Esophagus squamous epithelium (tissue), 4 donors: ENCODE measurements around the gene TAS1R1.

Experiments used
- POLR2A ChIP-seq, 4 donors: fragments of 450-650 bp; IDR thresholded peaks; one replicate each; pipeline ENCODE4 v1.6.1; 2017; ENCODE audit warnings: antibody characterized with exemption in 4 of 4, mild to moderate bottlenecking in 4 of 4, moderate library complexity in 3 of 4
- TF ChIP-seq, protein P1 (sequence below), 6 experiments: fragments of 450-650 bp in 4 of 6; fragments of 200-600 bp in 2 of 6; sonication (generic) in 2 of 6; IDR thresholded peaks; one replicate each; pipeline ENCODE4 v1.5.1; 2016 to 2019; ENCODE audit warnings: antibody characterized with exemption in 6 of 6, mild to moderate bottlenecking in 4 of 6, moderate library complexity in 4 of 6

DNA sequence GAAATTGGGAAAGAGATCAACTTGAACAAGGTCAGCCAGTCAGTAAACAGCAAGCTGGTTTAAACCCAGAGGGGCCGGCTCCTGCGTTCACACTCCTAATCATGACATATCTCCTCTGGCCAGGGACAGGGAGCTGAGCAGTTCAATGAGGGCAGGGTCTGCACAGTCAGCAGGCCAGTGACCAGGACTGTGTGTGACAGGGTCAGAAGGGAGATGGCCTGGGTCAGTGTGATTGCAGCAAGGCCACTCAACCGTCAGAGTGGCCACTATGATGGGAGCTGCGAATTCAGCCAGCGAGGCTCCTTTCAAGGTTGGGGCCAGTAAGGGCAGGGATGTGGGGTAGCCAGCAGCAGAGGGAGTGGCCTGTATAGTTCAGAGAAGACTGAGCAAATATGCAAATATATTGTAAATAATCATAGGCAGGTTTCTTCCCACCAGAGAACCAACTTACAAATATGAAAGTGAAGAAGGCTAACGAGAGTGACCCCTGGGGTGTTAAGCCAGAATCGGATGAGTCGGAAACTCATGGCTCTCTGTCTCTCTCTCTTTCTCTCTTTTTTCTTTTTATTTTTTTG lies 20.8 kb upstream of the TAS1R1 start:
- TF ChIP-seq, protein P1, sequence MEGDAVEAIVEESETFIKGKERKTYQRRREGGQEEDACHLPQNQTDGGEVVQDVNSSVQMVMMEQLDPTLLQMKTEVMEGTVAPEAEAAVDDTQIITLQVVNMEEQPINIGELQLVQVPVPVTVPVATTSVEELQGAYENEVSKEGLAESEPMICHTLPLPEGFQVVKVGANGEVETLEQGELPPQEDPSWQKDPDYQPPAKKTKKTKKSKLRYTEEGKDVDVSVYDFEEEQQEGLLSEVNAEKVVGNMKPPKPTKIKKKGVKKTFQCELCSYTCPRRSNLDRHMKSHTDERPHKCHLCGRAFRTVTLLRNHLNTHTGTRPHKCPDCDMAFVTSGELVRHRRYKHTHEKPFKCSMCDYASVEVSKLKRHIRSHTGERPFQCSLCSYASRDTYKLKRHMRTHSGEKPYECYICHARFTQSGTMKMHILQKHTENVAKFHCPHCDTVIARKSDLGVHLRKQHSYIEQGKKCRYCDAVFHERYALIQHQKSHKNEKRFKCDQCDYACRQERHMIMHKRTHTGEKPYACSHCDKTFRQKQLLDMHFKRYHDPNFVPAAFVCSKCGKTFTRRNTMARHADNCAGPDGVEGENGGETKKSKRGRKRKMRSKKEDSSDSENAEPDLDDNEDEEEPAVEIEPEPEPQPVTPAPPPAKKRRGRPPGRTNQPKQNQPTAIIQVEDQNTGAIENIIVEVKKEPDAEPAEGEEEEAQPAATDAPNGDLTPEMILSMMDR (IDR thresholded peaks at IDR 0.05), result no peak
- TF ChIP-seq POLR2A (IDR thresholded peaks at IDR 0.05), result no peak
